ENCODE measurements around the gene ACAP2.

The ACAP2 gene

GRCh38 chr3:195240171-195240701 is 202.6 kb downstream of the ACAP2 start:
- no peak overlapping the region for H3K4me3 ChIP-seq (ENCODE audit: control insufficient read depth, low read depth, low read length)
- TF ChIP-seq, protein P1, sequence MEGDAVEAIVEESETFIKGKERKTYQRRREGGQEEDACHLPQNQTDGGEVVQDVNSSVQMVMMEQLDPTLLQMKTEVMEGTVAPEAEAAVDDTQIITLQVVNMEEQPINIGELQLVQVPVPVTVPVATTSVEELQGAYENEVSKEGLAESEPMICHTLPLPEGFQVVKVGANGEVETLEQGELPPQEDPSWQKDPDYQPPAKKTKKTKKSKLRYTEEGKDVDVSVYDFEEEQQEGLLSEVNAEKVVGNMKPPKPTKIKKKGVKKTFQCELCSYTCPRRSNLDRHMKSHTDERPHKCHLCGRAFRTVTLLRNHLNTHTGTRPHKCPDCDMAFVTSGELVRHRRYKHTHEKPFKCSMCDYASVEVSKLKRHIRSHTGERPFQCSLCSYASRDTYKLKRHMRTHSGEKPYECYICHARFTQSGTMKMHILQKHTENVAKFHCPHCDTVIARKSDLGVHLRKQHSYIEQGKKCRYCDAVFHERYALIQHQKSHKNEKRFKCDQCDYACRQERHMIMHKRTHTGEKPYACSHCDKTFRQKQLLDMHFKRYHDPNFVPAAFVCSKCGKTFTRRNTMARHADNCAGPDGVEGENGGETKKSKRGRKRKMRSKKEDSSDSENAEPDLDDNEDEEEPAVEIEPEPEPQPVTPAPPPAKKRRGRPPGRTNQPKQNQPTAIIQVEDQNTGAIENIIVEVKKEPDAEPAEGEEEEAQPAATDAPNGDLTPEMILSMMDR (conservative IDR thresholded peaks at IDR 0.05; ENCODE audit: control insufficient read depth, insufficient read depth, low read depth, low read length), result no peak
- DNase-seq (ENCODE audit: low read depth), result no peak

DNA sequence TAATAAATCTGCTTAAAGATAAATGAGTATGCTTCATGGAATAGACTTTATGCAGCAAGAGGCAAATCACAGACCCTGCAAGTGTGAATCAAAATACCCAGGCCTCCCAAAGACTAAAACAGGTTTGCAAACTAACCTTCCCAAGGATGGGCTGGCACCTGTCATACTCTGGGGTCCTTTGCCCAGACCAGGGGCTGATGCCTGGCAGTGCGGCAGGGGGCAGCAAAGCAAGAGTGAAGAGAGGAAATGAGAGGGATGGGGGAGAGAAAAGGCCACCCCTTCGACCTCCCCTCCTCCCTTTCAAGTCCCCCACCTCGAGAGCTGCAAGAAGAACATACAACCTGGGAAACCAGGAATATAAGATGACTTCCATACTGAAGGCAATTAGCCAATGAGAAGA is 203.7 kb downstream of the ACAP2 start:
- TF ChIP-seq, protein P1 (conservative IDR thresholded peaks at IDR 0.05; ENCODE audit: control insufficient read depth, insufficient read depth, low read depth, low read length), result peak; percentile 1
- no peak for DNase-seq (ENCODE audit: low read depth)
- H3K4me3 ChIP-seq (ENCODE audit: control insufficient read depth, low read depth, low read length), result no peak overlapping the region

GRCh38 chr3:195238586-195239118 is 204.2 kb downstream of the ACAP2 start:
- TF ChIP-seq, protein P1 (conservative IDR thresholded peaks at IDR 0.05; ENCODE audit: control insufficient read depth, insufficient read depth, low read depth, low read length), result no peak
- DNase-seq (ENCODE audit: low read depth), result peak; percentile 62
- H3K4me3 ChIP-seq (ENCODE audit: control insufficient read depth, low read depth, low read length), result no peak overlapping the region

GRCh38 chr3:195238081-195238571 is 204.7 kb downstream of the ACAP2 start:
- no peak overlapping the region for H3K4me3 ChIP-seq (ENCODE audit: control insufficient read depth, low read depth, low read length)
- DNase-seq (ENCODE audit: low read depth), result no peak
- TF ChIP-seq, protein P1 (conservative IDR thresholded peaks at IDR 0.05; ENCODE audit: control insufficient read depth, insufficient read depth, low read depth, low read length), result no peak

GRCh38 chr3:195236801-195237570 is 205.8 kb downstream of the ACAP2 start:
- no peak overlapping the region for H3K4me3 ChIP-seq (ENCODE audit: control insufficient read depth, low read depth, low read length)
- DNase-seq (ENCODE audit: low read depth), result no peak
- TF ChIP-seq, protein P1 (conservative IDR thresholded peaks at IDR 0.05; ENCODE audit: control insufficient read depth, insufficient read depth, low read depth, low read length), result no peak

- TF ChIP-seq, protein P1 (conservative IDR thresholded peaks at IDR 0.05; ENCODE audit: control insufficient read depth, insufficient read depth, low read depth, low read length), result no peak
- no peak for DNase-seq (ENCODE audit: low read depth)
- no peak overlapping the region for H3K4me3 ChIP-seq (ENCODE audit: control insufficient read depth, low read depth, low read length)
These were observed 206.6 kb downstream of the ACAP2 start for GRCh38 chr3:195236076-195236798.

Measured in fibroblast of mammary gland (primary cell).